Ammon's horn (tissue), 1 donor: Measurements from ENCODE around the gene FARP2.

ENCODE experiments used
- DNase-seq: peaks from one replicate; pipeline ENCODE4 v3.0.0-alpha.2; 2016; ENCODE audit warnings: low spot score

FARP2 gene

DNA sequence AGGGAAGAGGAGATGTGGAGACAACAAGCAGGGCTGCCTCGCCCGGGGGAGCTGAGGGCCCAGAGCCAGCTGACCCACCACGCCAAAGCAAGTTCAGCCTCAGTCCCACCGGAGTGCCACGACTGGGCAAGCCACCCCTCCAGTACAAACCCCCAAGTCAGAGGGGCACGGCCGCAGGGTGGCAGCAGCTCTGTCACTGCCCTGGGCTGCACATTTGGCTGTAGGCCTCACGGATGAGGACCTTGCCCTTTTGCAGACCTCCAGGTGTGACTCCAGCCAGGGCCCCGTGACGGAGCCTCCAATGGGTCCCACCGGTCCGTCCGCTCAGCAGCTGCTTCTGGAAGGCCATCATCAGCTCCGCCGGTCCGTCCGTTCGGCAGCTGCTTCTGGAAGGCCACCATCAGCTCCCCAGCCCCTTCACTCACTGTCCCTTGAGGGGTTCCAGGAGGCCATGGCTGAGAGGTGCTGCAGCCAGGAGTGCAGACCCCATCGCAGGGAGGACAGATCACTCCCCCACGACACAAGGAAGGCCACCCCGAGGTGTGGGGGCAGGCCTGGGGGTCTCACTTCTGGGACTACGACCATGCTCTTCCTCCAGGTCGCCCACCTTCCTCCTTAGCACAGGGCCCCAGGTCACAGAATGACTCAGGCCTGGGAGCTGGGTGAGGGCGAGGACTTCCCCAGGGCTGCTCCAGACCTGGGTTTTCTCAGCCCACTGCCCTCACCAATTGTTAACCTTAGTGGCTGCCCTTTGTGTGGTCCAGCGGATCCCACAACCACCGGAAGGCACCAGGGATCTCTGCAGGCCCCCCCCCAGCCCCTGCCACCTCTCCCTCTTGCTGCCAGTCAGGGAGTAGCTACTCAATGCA lies 176.9 kb downstream of the FARP2 start:
- no peak for DNase-seq

GRCh38 chr2:241534293-241534692 lies 178.2 kb downstream of the FARP2 start:
- DNase-seq, result no peak

DNA sequence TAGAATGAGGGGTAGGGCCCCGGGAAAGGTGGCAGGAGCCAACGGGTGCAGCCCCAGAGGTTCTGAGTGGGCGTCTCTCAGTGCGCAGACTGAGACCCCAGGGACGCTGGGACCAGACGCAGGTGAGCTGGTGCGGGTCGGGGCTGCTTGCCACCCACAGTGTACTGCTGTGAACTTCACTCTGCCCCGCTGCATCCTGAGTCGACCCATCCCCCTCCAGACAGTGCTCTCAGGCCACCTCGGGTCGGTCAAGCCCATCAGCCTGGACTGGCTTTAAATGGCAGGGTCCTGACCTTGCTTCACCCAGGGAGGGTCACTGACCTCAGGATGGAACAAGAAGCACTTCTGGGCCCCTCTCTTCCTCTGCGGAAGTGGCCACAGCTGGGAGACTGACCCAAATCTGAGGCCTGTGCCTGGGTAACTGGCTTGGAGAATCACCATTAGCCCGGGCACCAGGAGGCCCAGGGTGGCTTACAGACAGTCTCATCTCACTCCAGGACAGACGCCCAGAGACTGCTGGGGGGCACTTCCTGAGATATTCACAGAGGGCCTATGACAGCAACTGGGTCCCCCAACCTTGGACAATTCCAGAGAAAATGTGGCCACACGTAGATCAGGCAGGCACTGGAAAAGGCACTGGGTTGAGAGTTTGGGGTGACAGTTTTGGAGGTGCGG lies 178.8 kb downstream of the FARP2 start:
- DNase-seq, result no peak

DNA sequence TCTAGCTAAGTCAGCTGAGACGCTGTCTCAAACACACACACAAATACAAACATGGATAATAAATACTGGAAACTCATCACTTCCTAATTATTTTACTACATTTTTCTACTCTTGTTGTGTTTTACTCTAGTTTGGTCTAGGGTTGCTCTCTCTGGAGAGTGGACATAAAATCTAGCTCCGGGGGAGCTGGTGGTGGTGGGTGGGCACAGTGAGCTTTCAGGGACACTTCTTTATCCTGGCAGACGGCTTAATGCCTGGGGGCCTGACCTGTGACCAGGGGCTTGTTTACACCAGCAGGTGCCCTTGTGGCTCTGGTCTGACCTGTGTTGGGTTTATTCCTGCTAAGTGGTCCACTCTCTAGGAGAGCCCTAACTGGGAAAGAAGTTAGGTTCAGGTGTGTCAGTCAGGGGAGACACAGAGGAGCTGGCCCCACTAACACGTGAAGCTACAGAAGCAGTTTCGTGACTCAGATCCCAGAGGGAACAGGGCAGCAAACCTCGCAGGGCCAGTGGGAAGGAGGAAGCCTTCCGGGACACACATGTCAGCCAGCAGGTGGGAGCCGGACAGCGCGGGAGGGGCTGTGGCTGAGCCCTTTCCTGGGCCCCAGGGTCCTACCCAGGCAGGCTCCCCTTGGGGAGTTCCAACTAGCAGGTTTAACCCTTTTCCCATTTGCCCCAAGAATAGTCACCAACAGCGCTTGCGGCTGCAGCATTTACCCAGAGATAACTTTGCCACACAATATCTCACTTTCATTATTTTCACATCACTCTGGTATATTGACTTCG lies 180.0 kb downstream of the FARP2 start:
- DNase-seq, result no peak

DNA sequence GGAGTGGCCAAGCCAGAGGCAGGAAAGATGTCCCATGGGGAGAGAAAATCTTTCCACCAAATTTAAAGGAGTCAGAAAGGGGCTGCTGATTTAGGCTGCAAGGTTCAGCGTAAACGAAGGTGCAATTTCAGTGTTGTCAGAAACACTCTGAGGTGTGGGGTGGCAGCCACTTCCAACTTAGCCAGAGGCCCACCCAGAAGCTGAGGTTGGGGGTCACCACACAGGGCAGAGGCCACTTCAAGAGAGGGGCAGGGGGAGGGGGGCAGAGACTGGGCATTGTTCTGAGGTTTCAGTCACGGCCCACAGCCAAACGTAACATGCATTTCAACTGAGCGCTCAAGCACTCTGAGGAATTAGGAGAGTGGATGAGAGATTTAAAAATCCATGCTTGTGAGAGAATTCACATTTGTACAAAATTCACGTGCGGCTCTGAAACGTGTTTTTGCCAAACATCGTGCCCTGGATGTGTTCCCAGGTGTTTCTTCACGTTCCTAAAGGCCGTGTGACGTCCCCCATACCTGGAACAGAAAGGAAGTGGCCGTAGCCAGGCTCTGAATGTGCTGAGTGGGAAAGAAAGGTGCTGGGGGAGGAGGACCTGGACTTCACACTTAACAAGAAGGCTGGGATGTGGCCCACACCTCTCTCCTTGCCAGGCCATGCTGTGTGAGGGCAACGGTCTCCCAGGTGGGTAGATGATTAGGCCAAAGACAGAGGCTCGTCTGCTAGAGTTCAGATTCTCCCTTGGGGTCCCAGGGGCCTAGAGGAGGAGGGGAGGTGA lies 182.9 kb downstream of the FARP2 start:
- DNase-seq, result no peak

DNA sequence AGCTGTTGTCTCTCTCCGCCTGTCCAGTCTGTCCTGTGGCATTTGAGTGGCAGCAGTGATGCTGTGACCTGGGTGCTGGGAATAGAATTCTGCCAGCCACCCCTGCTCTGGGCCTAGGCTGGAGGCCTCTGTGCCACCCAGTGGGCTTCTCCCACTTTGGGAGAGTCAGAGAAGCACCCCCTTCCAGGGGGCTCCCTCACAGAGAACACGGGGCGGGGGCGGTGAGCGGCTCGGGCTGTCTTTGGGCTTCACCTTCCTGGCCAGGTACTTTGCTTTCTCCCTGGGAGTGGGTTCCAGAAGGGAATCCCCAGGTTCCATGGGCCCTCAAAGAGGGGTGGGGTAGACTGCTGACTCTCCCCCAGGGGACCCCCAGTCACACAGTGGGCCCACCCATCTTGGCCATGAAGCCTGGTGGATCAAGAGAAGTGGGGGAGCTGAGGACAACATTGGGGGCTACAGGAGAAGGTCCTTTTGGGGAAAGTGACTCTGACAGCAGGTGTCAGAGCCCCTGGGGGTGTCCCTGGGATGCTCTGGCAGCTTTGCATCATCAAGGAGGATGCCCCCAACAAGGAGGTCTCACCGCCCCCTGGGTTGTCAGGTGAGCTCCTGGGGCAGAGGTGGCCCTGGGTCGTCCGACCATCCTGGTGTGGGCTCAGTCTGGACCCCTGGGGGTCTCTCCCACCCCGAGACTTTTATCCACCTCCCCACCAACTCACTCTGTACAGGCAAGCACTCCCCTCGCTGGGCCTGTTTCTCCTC lies 183.7 kb downstream of the FARP2 start:
- no peak for DNase-seq

- no peak for DNase-seq
These were observed 184.3 kb downstream of the FARP2 start for GRCh38 chr2:241540401-241540770.

- peak; percentile 54 for DNase-seq
These were observed 184.9 kb downstream of the FARP2 start for GRCh38 chr2:241540771-241541561.

DNA sequence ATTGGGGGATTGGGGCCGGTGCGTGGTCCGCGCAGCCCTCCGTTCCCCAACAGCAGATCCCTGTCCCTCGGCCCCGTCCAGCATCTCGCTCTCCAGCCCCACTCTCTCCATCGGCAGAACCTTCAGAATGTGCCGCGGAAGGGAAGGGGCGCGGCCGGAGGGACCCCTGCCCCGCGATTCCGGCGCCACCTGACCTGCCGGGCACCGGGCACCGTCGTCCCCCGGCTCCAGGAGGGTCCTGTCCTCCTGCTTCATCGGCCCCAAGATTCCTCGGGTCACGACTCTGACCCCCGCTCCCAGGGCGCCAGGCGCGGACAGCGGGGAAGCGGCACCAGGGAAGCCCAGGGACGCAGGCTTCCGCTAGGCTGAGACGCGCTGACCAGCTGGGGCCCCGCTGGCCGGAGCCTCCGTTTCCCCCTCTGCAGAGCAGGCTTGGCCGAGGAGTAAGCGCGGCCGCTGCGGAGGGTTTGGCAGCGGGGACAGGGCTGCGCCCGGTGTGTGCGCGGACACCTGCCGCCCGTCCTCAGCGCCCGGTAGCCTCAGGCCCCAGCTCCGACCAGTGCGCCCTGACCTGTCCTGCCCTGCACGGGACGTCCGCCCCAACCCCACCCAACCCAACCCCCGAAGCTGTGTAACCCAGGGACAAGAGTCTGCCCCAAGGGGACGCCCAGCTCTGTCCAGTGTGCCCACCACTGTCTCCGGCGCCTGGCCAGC lies 185.6 kb downstream of the FARP2 start:
- no peak for DNase-seq

GRCh38 chr2:241542278-241542605 lies 186.2 kb downstream of the FARP2 start:
- no peak for DNase-seq
